GM10266 (cell line): ENCODE results near the gene MAN2B2.

Source experiments
- DNase-seq: peaks from one replicate; pipeline ENCODE4 v3.0.0; 2012; ENCODE audit errors: extremely low spot score
- TF ChIP-seq, protein P1 (sequence below): IDR thresholded peaks from 2 replicates; pipeline ENCODE4 v1.5.1; 2012; ENCODE audit warnings: mild to moderate bottlenecking, low read depth; ENCODE audit not compliant: control insufficient read depth, insufficient read depth; ENCODE audit errors: missing control alignments

Gene MAN2B2

DNA sequence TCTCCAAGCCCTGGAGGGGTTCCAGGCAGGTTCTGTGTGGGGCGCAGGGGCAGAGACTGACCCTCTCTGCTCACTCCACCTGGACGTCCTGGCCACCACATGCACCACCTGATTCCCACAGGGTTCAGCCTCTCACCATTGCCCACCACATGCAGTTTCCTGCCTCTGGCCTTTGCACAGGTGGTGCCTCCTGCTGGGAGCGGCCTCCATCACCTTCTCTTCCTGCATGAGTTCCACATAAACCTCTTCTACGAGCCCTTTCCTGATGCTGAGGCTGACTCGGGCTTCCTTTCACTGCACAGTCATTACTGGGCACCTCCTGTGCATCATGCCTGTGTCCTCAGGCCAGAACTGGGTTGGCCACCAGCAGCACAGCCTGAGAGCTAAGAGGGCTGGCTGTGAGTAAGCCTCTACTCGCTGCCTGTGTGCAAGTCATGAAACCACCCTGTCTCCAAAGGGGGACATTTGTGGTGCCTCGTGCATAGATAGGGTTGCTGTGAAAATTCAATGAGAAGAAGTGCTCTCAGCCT is 19.9 kb downstream of the MAN2B2 start:
- no peak for DNase-seq

DNA sequence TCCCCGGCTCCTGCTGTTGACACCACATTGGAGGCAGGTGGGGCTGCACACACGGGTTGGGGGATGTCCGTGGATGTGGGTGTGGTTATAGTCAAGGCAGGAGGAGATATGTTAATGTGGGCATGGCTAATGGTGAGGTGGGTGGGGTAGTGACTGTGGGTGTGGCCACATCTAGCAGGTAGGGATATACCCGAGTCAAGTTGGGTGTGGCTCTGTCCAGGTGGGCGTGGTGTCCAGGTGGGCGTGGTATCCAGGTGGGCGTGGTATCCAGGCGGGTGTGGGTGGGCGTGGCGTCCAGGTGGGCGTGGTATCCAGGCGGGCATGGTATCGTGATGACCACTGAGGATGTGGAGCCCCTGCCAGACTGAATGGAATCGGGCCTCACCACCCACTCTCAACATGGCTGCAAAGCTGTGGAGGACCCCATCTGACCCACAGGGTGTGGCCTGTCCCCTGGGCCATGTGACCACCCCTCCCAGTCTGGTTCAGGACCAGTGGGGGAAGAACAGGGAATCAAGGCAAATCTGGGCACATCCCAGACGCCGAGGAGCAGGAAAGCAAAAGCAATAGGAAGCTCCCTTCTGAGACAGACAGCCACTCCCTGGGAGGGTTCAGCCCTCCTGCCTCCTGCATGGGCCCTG is 21.0 kb downstream of the MAN2B2 start:
- no peak for DNase-seq
- TF ChIP-seq, protein P1, sequence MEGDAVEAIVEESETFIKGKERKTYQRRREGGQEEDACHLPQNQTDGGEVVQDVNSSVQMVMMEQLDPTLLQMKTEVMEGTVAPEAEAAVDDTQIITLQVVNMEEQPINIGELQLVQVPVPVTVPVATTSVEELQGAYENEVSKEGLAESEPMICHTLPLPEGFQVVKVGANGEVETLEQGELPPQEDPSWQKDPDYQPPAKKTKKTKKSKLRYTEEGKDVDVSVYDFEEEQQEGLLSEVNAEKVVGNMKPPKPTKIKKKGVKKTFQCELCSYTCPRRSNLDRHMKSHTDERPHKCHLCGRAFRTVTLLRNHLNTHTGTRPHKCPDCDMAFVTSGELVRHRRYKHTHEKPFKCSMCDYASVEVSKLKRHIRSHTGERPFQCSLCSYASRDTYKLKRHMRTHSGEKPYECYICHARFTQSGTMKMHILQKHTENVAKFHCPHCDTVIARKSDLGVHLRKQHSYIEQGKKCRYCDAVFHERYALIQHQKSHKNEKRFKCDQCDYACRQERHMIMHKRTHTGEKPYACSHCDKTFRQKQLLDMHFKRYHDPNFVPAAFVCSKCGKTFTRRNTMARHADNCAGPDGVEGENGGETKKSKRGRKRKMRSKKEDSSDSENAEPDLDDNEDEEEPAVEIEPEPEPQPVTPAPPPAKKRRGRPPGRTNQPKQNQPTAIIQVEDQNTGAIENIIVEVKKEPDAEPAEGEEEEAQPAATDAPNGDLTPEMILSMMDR, result no peak

More for the DNA sequence above, 19.9 kb downstream of the MAN2B2 start:
- TF ChIP-seq, protein P1, result no peak

GRCh38 chr4:6596948-6597347 is 22.0 kb downstream of the MAN2B2 start:
- DNase-seq, result no peak
- TF ChIP-seq, protein P1, result no peak

DNA sequence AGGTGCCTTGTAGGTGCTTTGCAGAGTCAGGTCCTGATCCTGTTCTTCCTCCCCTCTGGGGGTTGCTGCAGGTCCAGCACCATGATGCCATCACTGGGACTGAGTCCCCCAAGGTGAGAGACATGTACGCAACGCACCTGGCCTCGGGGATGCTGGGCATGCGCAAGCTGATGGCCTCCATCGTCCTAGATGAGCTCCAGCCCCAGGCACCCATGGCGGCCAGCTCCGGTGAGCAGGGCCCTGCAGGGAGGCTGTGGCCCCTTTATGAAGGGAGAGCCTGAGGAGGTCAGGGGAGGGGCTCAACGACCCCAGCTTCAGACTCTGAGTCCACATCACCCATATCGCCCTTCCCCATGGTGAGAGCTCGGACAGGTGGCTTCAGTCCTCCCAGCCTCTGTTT is 23.1 kb downstream of the MAN2B2 start:
- TF ChIP-seq, protein P1, result no peak
- DNase-seq, result no peak

DNA sequence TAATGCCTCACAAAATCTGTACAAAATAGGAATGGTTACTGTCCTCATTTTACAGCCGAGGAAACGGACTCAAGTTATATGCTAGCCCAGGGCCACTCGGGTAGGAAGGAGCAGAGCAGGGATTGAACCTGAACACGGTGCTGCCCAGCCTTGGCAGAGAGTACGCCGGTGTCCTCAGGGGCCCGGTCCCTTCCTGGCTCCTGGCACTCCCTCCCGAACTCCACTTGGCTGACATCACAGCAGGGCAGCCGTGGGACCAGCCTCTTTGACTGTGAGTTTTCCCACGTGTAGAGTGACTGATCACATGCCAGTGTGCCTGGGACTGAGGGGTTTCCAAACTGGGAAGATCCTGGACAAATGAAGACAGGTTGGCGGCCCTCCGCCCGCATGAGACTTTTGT is 23.7 kb downstream of the MAN2B2 start:
- TF ChIP-seq, protein P1, result no peak

DNA sequence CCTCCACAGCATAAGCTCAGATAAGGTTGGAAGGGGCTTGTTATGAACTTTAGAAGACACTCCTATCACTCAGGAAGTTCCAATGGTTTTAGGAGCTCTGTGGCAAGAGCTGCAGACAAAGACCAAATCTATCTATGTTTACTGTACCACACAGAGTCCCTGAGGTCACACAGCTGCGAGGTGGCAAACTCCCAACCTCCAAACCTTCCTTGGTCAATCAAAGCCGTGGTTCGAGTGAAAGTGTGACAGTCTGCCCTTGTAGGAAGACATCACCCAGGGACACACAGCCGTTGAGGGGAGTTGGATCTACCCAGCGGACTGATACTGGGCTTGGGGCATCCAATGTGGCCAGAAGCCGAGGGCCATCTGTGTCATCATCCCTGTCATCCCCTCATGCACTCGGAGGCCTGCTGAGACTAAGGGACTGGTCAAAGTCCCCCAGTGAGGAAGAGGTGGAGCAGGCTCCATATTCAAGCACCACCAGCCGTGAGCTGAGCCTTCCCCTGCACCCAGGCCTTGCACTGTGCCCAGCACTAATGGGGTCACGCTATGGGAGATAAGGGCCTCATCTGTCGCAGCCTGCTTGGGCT is 26.8 kb downstream of the MAN2B2 start:
- DNase-seq, result no peak
- TF ChIP-seq, protein P1, result no peak

More for the DNA sequence above, 23.7 kb downstream of the MAN2B2 start:
- DNase-seq, result no peak

DNA sequence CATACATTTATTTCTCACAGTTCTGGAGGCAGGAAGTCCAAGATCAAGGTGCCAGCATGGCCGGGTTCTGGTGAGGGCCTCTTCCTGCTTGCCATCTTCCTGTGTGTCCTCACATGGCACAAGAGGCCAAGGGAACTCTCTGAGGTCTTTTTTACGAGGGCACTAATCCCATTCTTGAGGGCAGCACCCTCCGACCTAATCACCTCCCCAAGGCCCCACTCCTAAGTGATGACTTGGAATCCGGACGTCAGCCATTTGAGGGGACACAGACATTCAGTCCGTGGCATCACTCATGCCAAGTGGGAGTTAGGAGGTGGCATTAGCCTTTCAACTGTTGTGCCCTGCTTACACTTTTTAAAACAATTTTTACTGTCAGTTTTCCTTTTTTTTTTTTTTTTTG is 27.3 kb downstream of the MAN2B2 start:
- TF ChIP-seq, protein P1, result no peak
- DNase-seq, result no peak
